Stomach (tissue), 9 donors: ENCODE data around the gene WLS. TPM values are rescaled to one million over a fixed set of nuclear protein-coding genes. Genes with fewer than 3 reads are reported as not detected.

ENCODE experiments used
- DNase-seq, 2 donors: peaks; one replicate each; pipeline versions ENCODE4 v3.0.0 to v3.0.0-alpha.2; 2013 to 2019
- H3K27ac ChIP-seq, 5 donors: fragments of 200-600 bp in 4 of 5; sonication (generic) in 4 of 5; one replicate each; pipeline ENCODE4 v1.5.1; 2013 to 2019; ENCODE audit warnings: mild to moderate bottlenecking in 1 of 5, moderate library complexity in 1 of 5
- H3K27me3 ChIP-seq, 3 donors: fragments of 200-600 bp; sonication (generic); one replicate each; pipeline ENCODE4 v1.5.1; 2017 to 2019; ENCODE audit warnings: mixed run types in 1 of 3
- H3K36me3 ChIP-seq, 4 donors: fragments of 200-600 bp; sonication (generic); 1 replicate in 3 of 4; 2 replicates in 1 of 4; pipeline ENCODE4 v1.5.1; 2016 to 2019
- H3K4me1 ChIP-seq, 4 donors: fragments of 200-600 bp; sonication (generic); one replicate each; pipeline ENCODE4 v1.5.1; 2016 to 2019
- H3K4me3 ChIP-seq, 4 donors: fragments of 200-600 bp; sonication (generic) in 3 of 4; one replicate each; pipeline ENCODE4 v1.5.1; 2016 to 2019; ENCODE audit warnings: mild to moderate bottlenecking in 1 of 4
- H3K9me3 ChIP-seq, 4 donors: fragments of 200-600 bp; sonication (generic); one replicate each; pipeline ENCODE4 v1.5.1; 2016 to 2019
- CTCF ChIP-seq, 7 experiments: fragments of 450-650 bp in 4 of 7; fragments of 200-600 bp in 3 of 7; sonication (generic) in 3 of 7; IDR thresholded peaks; one replicate each; pipeline ENCODE4 v1.5.1; 2016 to 2019; ENCODE audit warnings: antibody characterized with exemption in 7 of 7, control low read depth in 2 of 7, mild to moderate bottlenecking in 1 of 7
- EP300 ChIP-seq: sonication (generic); formaldehyde crosslinking; IDR thresholded peaks from one replicate; pipeline ENCODE4 v1.6.1; 2017; ENCODE audit warnings: antibody characterized with exemption
- POLR2A ChIP-seq, 4 donors: fragments of 450-650 bp; IDR thresholded peaks; one replicate each; pipeline ENCODE4 v1.6.1; 2016; ENCODE audit warnings: antibody characterized with exemption in 4 of 4, control low read depth in 2 of 4, mild to moderate bottlenecking in 1 of 4, moderate library complexity in 1 of 4
- POLR2AphosphoS5 ChIP-seq, 3 donors: sonication (generic); formaldehyde crosslinking; IDR thresholded peaks; one replicate each; pipeline ENCODE4 v1.6.1; 2016; ENCODE audit warnings: antibody characterized with exemption in 3 of 3
- WGBS, 5 donors: extraction: QIAGEN DNeasy Blood & Tissue Kit in 3 of 5; methylation state at CpG; one replicate each; pipeline versions ENCODE4 v1.1.5 to v1.1.7; 2013 to 2018; 5-methylcytosine and 5-hydroxymethylcytosine counted together
- intact Hi-C: fragments of 100-400 bp; cut with DNase I; formaldehyde crosslinking; loops from one replicate; pipeline ENCODE4 v1.15.1; 2023; ENCODE audit warnings: low total_unique reads
- polyA plus RNA-seq, 3 donors: library from polyadenylated mRNA; stranded (reverse); fragments of 200-250 nt; gene quantifications; one replicate each; pipeline ENCODE4 v1.2.3, GENCODE V29; 2013
- total RNA-seq, 5 donors: library from RNA; depleted of rRNA; stranded (reverse); fragments of >200 nt; gene quantifications; one replicate each; pipeline versions ENCODE4 v1.1.0 to v1.2.3, GENCODE V29; 2014 to 2016
- donor health status: healthy with polysubstance abuse.
- donor health status: Bipolar disorder and iron deficiency.
- donor health status: healthy.

Gene WLS
- total and polyA plus RNA-seq, 8 donors = 17.9 to 194 (median 66.8) TPM

- no peaks in the 10 kb centered on the region for H3K27me3 ChIP-seq
- intact Hi-C loops = no loop called here
- DNase-seq = peak; percentile 58 to 93
- H3K9me3 ChIP-seq = no peaks in the 10 kb centered on the region
- no peaks in the 10 kb centered on the region for H3K36me3 ChIP-seq
- WGBS, 5 donors = 26 to 34% (median 30%) methylated on average over 7 of the region's 7 CpGs
- no peak overlapping the region for H3K4me3 ChIP-seq
- H3K27ac ChIP-seq = peak overlapping the region in 1 of 5 donors; percentile 25
- TF ChIP-seq POLR2A (IDR thresholded peaks at IDR 0.05) (no peak), EP300 (no peak), POLR2AphosphoS5 (IDR thresholded peaks at IDR 0.05) (peak in 2 of 3 donors; percentile 58 to 64), CTCF (IDR thresholded peaks at IDR 0.05) (peak in 5 of 7 experiments; percentile 26 to 53 (median 40))
- peaks cover 0 to 24% (median 14%) of the 10 kb centered on the region in 4 donors for H3K4me1 ChIP-seq
Measured at GRCh38 chr1:68111519-68112436, 120.5 kb downstream of the WLS start.

- Histone ChIP-seq H3K9me3 (no peaks in the 10 kb centered on the region), H3K4me3 (no peak overlapping the region), H3K27ac (no peak overlapping the region), H3K36me3 (peaks cover 0 to 4% (median 0%) of the 10 kb centered on the region in 4 donors), H3K4me1 (peaks cover 0 to 17% (median 11%) of the 10 kb centered on the region in 4 donors), H3K27me3 (no peaks in the 10 kb centered on the region)
- 67 to 75% (median 71%) methylated on average over 8 of the region's 8 CpGs for WGBS, 5 donors
- DNase-seq = no peak
- intact Hi-C loops = no loop called here
- no peak for TF ChIP-seq POLR2A (IDR thresholded peaks at IDR 0.05)
Measured at GRCh38 chr1:68107771-68108170, 124.6 kb downstream of the WLS start.

- 69 to 80% (median 75%) methylated on average over 5 of the region's 5 CpGs for WGBS, 5 donors
- Histone ChIP-seq H3K36me3 (peaks cover 0 to 4% (median 2%) of the 10 kb centered on the region in 4 donors), H3K9me3 (no peaks in the 10 kb centered on the region), H3K4me1 (no peaks in the 10 kb centered on the region), H3K4me3 (no peak overlapping the region), H3K27me3 (no peaks in the 10 kb centered on the region), H3K27ac (no peak overlapping the region)
- TF ChIP-seq EP300 = no peak
- no peak for TF ChIP-seq POLR2A (IDR thresholded peaks at IDR 0.05)
- TF ChIP-seq CTCF (IDR thresholded peaks at IDR 0.05) = no peak
- TF ChIP-seq POLR2AphosphoS5 (IDR thresholded peaks at IDR 0.05) = no peak
- intact Hi-C loops = no loop called here
- no peak for DNase-seq
Measured at GRCh38 chr1:68103884-68104554, 128.3 kb downstream of the WLS start.

- no peak for DNase-seq
- 69 to 83% (median 80%) methylated on average over 5 of the region's 5 CpGs for WGBS, 5 donors
- TF ChIP-seq POLR2AphosphoS5 (IDR thresholded peaks at IDR 0.05) (no peak), EP300 (no peak), POLR2A (IDR thresholded peaks at IDR 0.05) (no peak), CTCF (IDR thresholded peaks at IDR 0.05) (no peak)
- H3K36me3 ChIP-seq = peaks cover 0 to 10% (median 2%) of the 10 kb centered on the region in 4 donors
- no peak overlapping the region for H3K4me3 ChIP-seq
- H3K9me3 ChIP-seq = no peaks in the 10 kb centered on the region
- H3K27me3 ChIP-seq = no peaks in the 10 kb centered on the region
- H3K4me1 ChIP-seq = no peaks in the 10 kb centered on the region
- intact Hi-C loops = no loop called here
- no peak overlapping the region for H3K27ac ChIP-seq
Measured at GRCh38 chr1:68103011-68103545, 129.2 kb downstream of the WLS start.
